Cerebellar nuclear complex (tissue), 1 donor: Measurements from ENCODE around the gene ALG12.

Experiments used
- DNase-seq, 2 experiments: peaks; one replicate each; lab custom pipeline; 2025; lab: John Stamatoyannopoulos, UW

The ALG12 gene

GRCh38 chr22:49929994-49930575 is 11.8 kb upstream of the ALG12 start:
- no peak for DNase-seq

- no peak for DNase-seq
Measured at GRCh38 chr22:49929211-49929979, 11.2 kb upstream of the ALG12 start.

GRCh38 chr22:49928555-49929210 is 10.4 kb upstream of the ALG12 start:
- no peak for DNase-seq

GRCh38 chr22:49928185-49928495 is 9.9 kb upstream of the ALG12 start:
- DNase-seq: no peak

GRCh38 chr22:49927483-49928184 is 9.4 kb upstream of the ALG12 start:
- DNase-seq: no peak

- DNase-seq: no peak
Measured at GRCh38 chr22:49926916-49927315, 8.7 kb upstream of the ALG12 start.

- no peak for DNase-seq
Measured at GRCh38 chr22:49925525-49926128, 7.4 kb upstream of the ALG12 start.

- no peak for DNase-seq
Measured at GRCh38 chr22:49924113-49924833, 6.0 kb upstream of the ALG12 start.

GRCh38 chr22:49923445-49923844 is 5.2 kb upstream of the ALG12 start:
- no peak for DNase-seq

- no peak for DNase-seq
Measured at GRCh38 chr22:49922926-49923325, 4.7 kb upstream of the ALG12 start.

GRCh38 chr22:49922484-49922883 is 4.2 kb upstream of the ALG12 start:
- no peak for DNase-seq

GRCh38 chr22:49921508-49922278 is 3.5 kb upstream of the ALG12 start:
- no peak for DNase-seq

GRCh38 chr22:49920859-49921258 is 2.6 kb upstream of the ALG12 start:
- DNase-seq: no peak

- DNase-seq: no peak
Measured at GRCh38 chr22:49918911-49919881, 958 bp upstream of the ALG12 start.

- DNase-seq: no peak
Measured at GRCh38 chr22:49916831-49917230, 1.4 kb downstream of the ALG12 start.

- DNase-seq: no peak
Measured at GRCh38 chr22:49915610-49916009, 2.6 kb downstream of the ALG12 start.

GRCh38 chr22:49914256-49914655 is 4.0 kb downstream of the ALG12 start:
- no peak for DNase-seq

GRCh38 chr22:49913446-49913845 is 4.8 kb downstream of the ALG12 start:
- DNase-seq: no peak

GRCh38 chr22:49913026-49913425 is 5.2 kb downstream of the ALG12 start:
- DNase-seq: no peak
